Measurements from ENCODE around the gene SLC34A3. TPM values are rescaled to one million over a fixed set of nuclear protein-coding genes. Genes with fewer than 3 reads are reported as not detected.

SLC34A3 gene
- total RNA-seq, 4 donors from 2014 or later = not detected

DNA sequence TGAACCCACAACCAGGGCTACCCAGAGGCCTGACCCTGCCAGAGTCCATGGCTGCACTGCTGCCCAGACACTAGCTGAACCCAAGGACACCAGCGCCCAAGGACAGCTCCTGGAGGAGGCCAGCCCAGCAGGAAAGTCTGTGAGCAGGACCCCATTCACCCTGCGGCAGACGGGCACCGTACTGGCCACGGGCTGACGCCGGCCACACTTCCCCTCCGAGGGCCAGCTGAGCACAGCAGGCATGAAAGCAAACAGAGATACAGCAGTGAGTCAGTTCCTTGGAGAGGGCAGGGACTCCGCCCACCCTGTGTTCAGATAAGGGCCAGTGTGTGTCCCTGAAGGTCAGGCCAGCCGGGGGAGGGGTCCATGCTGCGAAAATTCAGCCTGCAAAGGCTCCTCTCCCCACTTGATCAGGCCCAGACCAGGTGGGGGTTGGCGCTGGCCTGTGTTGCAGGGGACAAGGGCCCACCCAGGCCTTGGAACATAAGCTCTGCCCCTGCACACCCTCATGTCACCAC, 11.9 kb upstream of the SLC34A3 start:
- no peak for ATAC-seq
- WGBS, 2 donors (ENCODE audit: low coverage in 1 of 2) = 80% methylated on average over 1 of the region's 12 CpGs; no CpG with 5 or more reads in 1 of the 2 donors
- peaks cover 0 to 28% of the 10 kb centered on the region in 2 donors for H3K36me3 ChIP-seq
- peaks cover 0 to 46% (median 11%) of the 10 kb centered on the region in 3 donors for H3K4me1 ChIP-seq
- no peak for TF ChIP-seq POLR2A (IDR thresholded peaks at IDR 0.05)
- TF ChIP-seq EP300 (IDR thresholded peaks at IDR 0.05) = no peak
- no peak for TF ChIP-seq POLR2AphosphoS5 (IDR thresholded peaks at IDR 0.05)
- no peak for TF ChIP-seq CTCF (IDR thresholded peaks at IDR 0.05)
- H3K9me3 ChIP-seq = no peaks in the 10 kb centered on the region
- no peak overlapping the region for H3K27ac ChIP-seq
- H3K27me3 ChIP-seq = no peaks in the 10 kb centered on the region
- no peak overlapping the region for H3K4me3 ChIP-seq

DNA sequence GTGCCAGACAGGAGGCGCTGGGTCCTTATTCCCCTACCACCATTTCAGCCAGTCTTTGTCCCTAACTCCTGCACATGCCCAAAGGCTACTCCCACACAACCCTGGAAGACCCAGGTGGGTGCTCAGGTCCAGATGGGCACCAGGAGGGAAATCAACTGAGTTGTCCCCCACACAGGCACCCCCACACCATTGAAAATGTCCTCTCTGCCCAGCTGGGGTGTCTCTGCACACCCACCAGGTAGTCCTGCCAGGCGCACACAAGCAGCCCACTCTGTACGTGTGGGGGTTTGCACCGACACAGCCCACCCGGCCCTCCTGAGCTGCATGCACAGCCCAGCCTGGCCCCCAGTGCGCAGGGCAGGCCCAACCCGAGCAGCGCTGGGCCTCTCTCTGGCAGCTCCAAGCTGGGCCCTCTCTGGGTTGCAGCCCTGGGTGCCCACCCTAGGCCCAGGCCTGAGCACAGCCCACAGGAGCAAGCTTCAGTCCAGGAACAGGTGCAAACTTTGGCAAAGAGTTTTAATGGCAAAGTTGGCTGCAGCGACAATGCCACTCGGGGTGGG, 10.9 kb upstream of the SLC34A3 start:
- Histone ChIP-seq H3K27me3 (no peaks in the 10 kb centered on the region), H3K4me1 (peaks cover 0 to 55% (median 16%) of the 10 kb centered on the region in 3 donors), H3K4me3 (no peak overlapping the region), H3K27ac (no peak overlapping the region), H3K9me3 (no peaks in the 10 kb centered on the region), H3K36me3 (peaks cover 0 to 19% of the 10 kb centered on the region in 2 donors)
- WGBS, 2 donors (ENCODE audit: low coverage in 1 of 2) = 80% methylated on average over 2 of the region's 10 CpGs; no CpG with 5 or more reads in 1 of the 2 donors
- TF ChIP-seq CTCF (IDR thresholded peaks at IDR 0.05) = no peak
- TF ChIP-seq POLR2A (IDR thresholded peaks at IDR 0.05) = no peak
- TF ChIP-seq POLR2AphosphoS5 (IDR thresholded peaks at IDR 0.05) = no peak
- TF ChIP-seq EP300 (IDR thresholded peaks at IDR 0.05) = no peak
- ATAC-seq = no peak

GRCh38 chr9:137220317-137221094, 10.2 kb upstream of the SLC34A3 start:
- H3K9me3 ChIP-seq = no peaks in the 10 kb centered on the region
- H3K27me3 ChIP-seq = no peaks in the 10 kb centered on the region
- ATAC-seq = no peak
- no peak overlapping the region for H3K27ac ChIP-seq
- 87 to 100% methylated on average over 1 to 3 of the region's 52 CpGs for whole genome bisulfite sequencing, 2 donors (ENCODE audit: low coverage in 1 of 2)
- TF ChIP-seq CTCF (IDR thresholded peaks at IDR 0.05) = no peak
- no peak for TF ChIP-seq POLR2A (IDR thresholded peaks at IDR 0.05)
- TF ChIP-seq EP300 (IDR thresholded peaks at IDR 0.05) = no peak
- no peak for TF ChIP-seq POLR2AphosphoS5 (IDR thresholded peaks at IDR 0.05)
- H3K36me3 ChIP-seq = peaks cover 0 to 12% of the 10 kb centered on the region in 2 donors
- no peak overlapping the region for H3K4me3 ChIP-seq
- peaks cover 0 to 55% (median 16%) of the 10 kb centered on the region in 3 donors for H3K4me1 ChIP-seq

DNA sequence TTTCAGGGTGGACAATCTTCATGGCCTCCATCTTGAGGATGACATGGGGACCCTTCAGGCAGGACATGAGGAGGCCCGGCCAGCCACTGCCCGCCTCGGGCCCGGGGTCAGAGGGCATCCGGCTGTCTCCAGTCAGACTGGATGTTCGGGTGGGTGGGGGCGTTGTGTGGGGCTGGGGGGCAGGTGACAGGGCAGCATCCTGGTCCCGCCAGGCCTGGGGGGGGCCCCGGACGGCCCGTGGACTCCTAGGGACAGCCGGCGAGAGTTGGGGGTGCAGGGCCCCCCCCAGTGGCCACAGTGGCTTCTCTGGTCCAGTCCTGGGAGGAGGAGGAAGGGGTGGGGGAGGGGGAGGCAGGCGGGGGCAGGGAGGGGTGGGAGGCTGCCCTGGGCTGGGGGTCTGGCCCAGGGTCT, 9.6 kb upstream of the SLC34A3 start:
- Histone ChIP-seq H3K36me3 (peaks cover 0 to 6% of the 10 kb centered on the region in 2 donors), H3K4me3 (peak overlapping the region in 1 of 2 donors; percentile 79), H3K9me3 (no peaks in the 10 kb centered on the region), H3K4me1 (peaks cover 0 to 55% (median 16%) of the 10 kb centered on the region in 3 donors), H3K27me3 (peaks cover 2% of the 10 kb centered on the region), H3K27ac (peak overlapping the region in 1 of 4 donors; percentile 49)
- TF ChIP-seq EP300 (IDR thresholded peaks at IDR 0.05) (no peak), CTCF (IDR thresholded peaks at IDR 0.05) (no peak), POLR2A (IDR thresholded peaks at IDR 0.05) (no peak), POLR2AphosphoS5 (IDR thresholded peaks at IDR 0.05) (no peak)
- ATAC-seq = no peak
- WGBS, 2 donors (ENCODE audit: low coverage in 1 of 2) = no CpG with 5 or more reads among the region's 14 CpGs
